Memory B cell (primary cell): ENCODE measurements around the gene OR10AD1.

ENCODE experiments used
- ATAC-seq: fragments of 150-1000 bp; cut with Tn5 transposase; 2 replicates; pipeline ENCODE4 v1.10.0; 2021; ENCODE audit warnings: low read depth, mild to moderate bottlenecking, moderate library complexity
- DNase-seq, 2 donors: peaks; one replicate each; pipeline ENCODE4 v3.0.0; 2022; ENCODE audit warnings: low spot score in 2 of 2
- H3K27ac Mint-ChIP-seq: one replicate; pipeline ENCODE4 v1.8.0; 2022; ENCODE audit warnings: mild to moderate bottlenecking, moderate library complexity, mixed read lengths
- H3K27me3 Mint-ChIP-seq: one replicate; pipeline ENCODE4 v1.8.0; 2022; ENCODE audit warnings: mixed read lengths
- H3K36me3 Mint-ChIP-seq: one replicate; pipeline ENCODE4 v1.8.0; 2022; ENCODE audit warnings: mild to moderate bottlenecking, mixed read lengths
- H3K4me1 Mint-ChIP-seq: one replicate; pipeline ENCODE4 v1.8.0; 2022; ENCODE audit warnings: mixed read lengths
- H3K4me3 Mint-ChIP-seq: one replicate; pipeline ENCODE4 v1.8.0; 2022; ENCODE audit warnings: mild to moderate bottlenecking, moderate library complexity, mixed read lengths
- H3K9me3 Mint-ChIP-seq: one replicate; pipeline ENCODE4 v1.8.0; 2022; ENCODE audit warnings: mixed read lengths

Gene OR10AD1

GRCh38 chr12:48199774-48200221 is 3.3 kb downstream of the OR10AD1 start:
- ATAC-seq (no peak), DNase-seq (no peak)
- peaks cover 10% of the 10 kb centered on the region for H3K9me3 Mint-ChIP-seq
- peak overlapping the region; percentile 85 for H3K4me3 Mint-ChIP-seq
- H3K27ac Mint-ChIP-seq, result peak overlapping the region; percentile 87
- H3K27me3 Mint-ChIP-seq, result no peaks in the 10 kb centered on the region
- peaks cover 14% of the 10 kb centered on the region for H3K4me1 Mint-ChIP-seq
- H3K36me3 Mint-ChIP-seq, result peaks cover 20% of the 10 kb centered on the region

- H3K27me3 Mint-ChIP-seq, result peaks cover 4% of the 10 kb centered on the region
- peaks cover 7% of the 10 kb centered on the region for H3K9me3 Mint-ChIP-seq
- peaks cover 16% of the 10 kb centered on the region for H3K36me3 Mint-ChIP-seq
- peaks cover 14% of the 10 kb centered on the region for H3K4me1 Mint-ChIP-seq
- ATAC-seq (no peak), DNase-seq (no peak)
- peak overlapping the region; percentile 85 for H3K4me3 Mint-ChIP-seq
- peak overlapping the region; percentile 87 for H3K27ac Mint-ChIP-seq
Observed at GRCh38 chr12:48198985-48199384, 4.1 kb downstream of the OR10AD1 start.

- DNase-seq (no peak), ATAC-seq (peak; percentile 18)
- Mint-ChIP-seq H3K4me1 (peaks cover 17% of the 10 kb centered on the region), H3K27ac (peak overlapping the region; percentile 87), H3K36me3 (peaks cover 16% of the 10 kb centered on the region), H3K4me3 (peak overlapping the region; percentile 85), H3K27me3 (peaks cover 6% of the 10 kb centered on the region), H3K9me3 (peaks cover 7% of the 10 kb centered on the region)
Observed at GRCh38 chr12:48198672-48198971, 4.5 kb downstream of the OR10AD1 start.

- H3K36me3 Mint-ChIP-seq, result peaks cover 14% of the 10 kb centered on the region
- peak overlapping the region; percentile 87 for H3K27ac Mint-ChIP-seq
- peak; percentile 84 to 86 for DNase-seq
- H3K4me3 Mint-ChIP-seq, result peak overlapping the region; percentile 85
- peaks cover 7% of the 10 kb centered on the region for H3K27me3 Mint-ChIP-seq
- peaks cover 7% of the 10 kb centered on the region for H3K9me3 Mint-ChIP-seq
- peak; percentile 96 for ATAC-seq
- peaks cover 17% of the 10 kb centered on the region for H3K4me1 Mint-ChIP-seq
Observed at GRCh38 chr12:48197971-48198671, 5.0 kb downstream of the OR10AD1 start.

- peak overlapping the region; percentile 87 for H3K27ac Mint-ChIP-seq
- peaks cover 4% of the 10 kb centered on the region for H3K9me3 Mint-ChIP-seq
- peak overlapping the region; percentile 85 for H3K4me3 Mint-ChIP-seq
- peaks cover 9% of the 10 kb centered on the region for H3K36me3 Mint-ChIP-seq
- no peak for DNase-seq
- H3K4me1 Mint-ChIP-seq, result peaks cover 15% of the 10 kb centered on the region
- ATAC-seq, result peak; percentile 42
- H3K27me3 Mint-ChIP-seq, result peaks cover 7% of the 10 kb centered on the region
Observed at GRCh38 chr12:48197549-48197970, 5.5 kb downstream of the OR10AD1 start.

- H3K4me1 Mint-ChIP-seq, result peaks cover 9% of the 10 kb centered on the region
- H3K27me3 Mint-ChIP-seq, result peaks cover 14% of the 10 kb centered on the region
- H3K4me3 Mint-ChIP-seq, result no peak overlapping the region
- H3K27ac Mint-ChIP-seq, result no peak overlapping the region
- H3K9me3 Mint-ChIP-seq, result no peaks in the 10 kb centered on the region
- H3K36me3 Mint-ChIP-seq, result no peaks in the 10 kb centered on the region
- DNase-seq (no peak), ATAC-seq (no peak)
Observed at GRCh38 chr12:48194799-48195201, 8.3 kb downstream of the OR10AD1 start.

GRCh38 chr12:48193623-48194022 is 9.5 kb downstream of the OR10AD1 start:
- DNase-seq (no peak), ATAC-seq (no peak)
- no peaks in the 10 kb centered on the region for H3K9me3 Mint-ChIP-seq
- no peaks in the 10 kb centered on the region for H3K36me3 Mint-ChIP-seq
- no peak overlapping the region for H3K27ac Mint-ChIP-seq
- H3K4me1 Mint-ChIP-seq, result peaks cover 6% of the 10 kb centered on the region
- H3K27me3 Mint-ChIP-seq, result peaks cover 14% of the 10 kb centered on the region
- no peak overlapping the region for H3K4me3 Mint-ChIP-seq

GRCh38 chr12:48192861-48193260 is 10.2 kb downstream of the OR10AD1 start:
- no peak overlapping the region for H3K4me3 Mint-ChIP-seq
- ATAC-seq (no peak), DNase-seq (no peak)
- peaks cover 14% of the 10 kb centered on the region for H3K27me3 Mint-ChIP-seq
- peaks cover 6% of the 10 kb centered on the region for H3K4me1 Mint-ChIP-seq
- H3K36me3 Mint-ChIP-seq, result no peaks in the 10 kb centered on the region
- H3K9me3 Mint-ChIP-seq, result no peaks in the 10 kb centered on the region
- H3K27ac Mint-ChIP-seq, result no peak overlapping the region

GRCh38 chr12:48191096-48191495 is 12.0 kb downstream of the OR10AD1 start:
- no peak overlapping the region for H3K4me3 Mint-ChIP-seq
- H3K36me3 Mint-ChIP-seq, result no peaks in the 10 kb centered on the region
- H3K9me3 Mint-ChIP-seq, result no peaks in the 10 kb centered on the region
- DNase-seq, result no peak
- H3K4me1 Mint-ChIP-seq, result peaks cover 5% of the 10 kb centered on the region
- H3K27me3 Mint-ChIP-seq, result peaks cover 17% of the 10 kb centered on the region
- ATAC-seq, result no peak
- H3K27ac Mint-ChIP-seq, result no peak overlapping the region

- H3K27ac Mint-ChIP-seq, result no peak overlapping the region
- no peaks in the 10 kb centered on the region for H3K36me3 Mint-ChIP-seq
- peak; percentile 69 for ATAC-seq
- peaks cover 15% of the 10 kb centered on the region for H3K4me1 Mint-ChIP-seq
- peaks cover 19% of the 10 kb centered on the region for H3K27me3 Mint-ChIP-seq
- H3K9me3 Mint-ChIP-seq, result no peaks in the 10 kb centered on the region
- peak; percentile 67 to 70 for DNase-seq
- H3K4me3 Mint-ChIP-seq, result no peak overlapping the region
Observed at GRCh38 chr12:48189331-48190125, 13.6 kb downstream of the OR10AD1 start.

- no peak overlapping the region for H3K27ac Mint-ChIP-seq
Observed at GRCh38 chr12:48187916-48188695, 15.0 kb downstream of the OR10AD1 start.

GRCh38 chr12:48185181-48185919 is 17.7 kb downstream of the OR10AD1 start:
- Mint-ChIP-seq H3K27me3 (peaks cover 12% of the 10 kb centered on the region), H3K9me3 (no peaks in the 10 kb centered on the region), H3K4me3 (peak overlapping the region; percentile 48), H3K36me3 (no peaks in the 10 kb centered on the region), H3K4me1 (peaks cover 16% of the 10 kb centered on the region), H3K27ac (no peak overlapping the region)
- ATAC-seq (peak; percentile 36), DNase-seq (peak in 1 of 2 donors; percentile 9)

More at GRCh38 chr12:48187916-48188695, 15.0 kb downstream of the OR10AD1 start:
- no peak for ATAC-seq
- H3K27me3 Mint-ChIP-seq, result peaks cover 13% of the 10 kb centered on the region
- H3K4me1 Mint-ChIP-seq, result peaks cover 15% of the 10 kb centered on the region
- no peak for DNase-seq
- H3K9me3 Mint-ChIP-seq, result no peaks in the 10 kb centered on the region
- H3K36me3 Mint-ChIP-seq, result no peaks in the 10 kb centered on the region
- no peak overlapping the region for H3K4me3 Mint-ChIP-seq

GRCh38 chr12:48184549-48184922 is 18.6 kb downstream of the OR10AD1 start:
- H3K4me3 Mint-ChIP-seq, result peak overlapping the region; percentile 48
- DNase-seq, result no peak
- no peaks in the 10 kb centered on the region for H3K36me3 Mint-ChIP-seq
- no peak overlapping the region for H3K27ac Mint-ChIP-seq
- H3K4me1 Mint-ChIP-seq, result peaks cover 16% of the 10 kb centered on the region
- peaks cover 13% of the 10 kb centered on the region for H3K27me3 Mint-ChIP-seq
- H3K9me3 Mint-ChIP-seq, result no peaks in the 10 kb centered on the region
- ATAC-seq, result no peak
